Mammary epithelial cell (primary cell): ENCODE measurements around the gene PBX1.

Experiments used
- CTCF ChIP-seq, 2 donors: IDR thresholded peaks in 1 of 2; conservative IDR thresholded peaks in 1 of 2; 2 replicates each; pipeline ENCODE4 v1.5.1; 2011 to 2012; ENCODE audit warnings: inconsistent platforms in 2 of 2, low read length in 2 of 2, mild to moderate bottlenecking in 2 of 2, control low read depth in 1 of 2, low read depth in 1 of 2; ENCODE audit not compliant: insufficient read depth in 1 of 2; ENCODE audit errors: extremely low read depth in 1 of 2
- EZH2 ChIP-seq: IDR thresholded peaks from 2 replicates; pipeline ENCODE4 v1.6.1; 2012; ENCODE audit warnings: low read length, inconsistent platforms, borderline replicate concordance

- TF ChIP-seq CTCF (conservative IDR thresholded peaks at IDR 0.05 in 1 of 2, IDR thresholded peaks at IDR 0.05 in 1 of 2; ENCODE audit: extremely low read depth in 1 of 2, insufficient read depth in 1 of 2, low read depth in 1 of 2, low read length in 2 of 2): no peak
- no peak for TF ChIP-seq EZH2
Observed at GRCh38 chr1:164748253-164748899, 189.4 kb downstream of the PBX1 start.
